Measurements from ENCODE around the gene TRIM56.
"Not testable (repeated sequence)": the region's sequence is repeated elsewhere in the genome, so short reads cannot be mapped to it uniquely, and the experiment has no call there.

The TRIM56 gene

GRCh38 chr7:101085162-101085964, at the start of gene TRIM56:
Gene TRIM56, plus strand, starts transcription at chr7:101085481. Its CDS starts 1,832 bp downstream, at chr7:101087313.
- peak; percentile 88 to 91 for DNase-seq
- TF ChIP-seq GATA1 (IDR thresholded peaks at IDR 0.05; ENCODE audit: low read depth, low read length): no peak
- TF ChIP-seq POLR2A (IDR thresholded peaks at IDR 0.05; ENCODE audit: low read length): peak; percentile 62

- no peak for TF ChIP-seq POLR2A (IDR thresholded peaks at IDR 0.05; ENCODE audit: low read length)
- no peak for TF ChIP-seq GATA1 (IDR thresholded peaks at IDR 0.05; ENCODE audit: low read depth, low read length)
- DNase-seq: no peak
Measured at GRCh38 chr7:101035941-101036340, 49.3 kb upstream of the TRIM56 start.

- not testable (repeated sequence) for DNase-seq
Measured at GRCh38 chr7:101041283-101041682, 44.0 kb upstream of the TRIM56 start.

- DNase-seq: peak; percentile 61 to 74
- TF ChIP-seq POLR2A (IDR thresholded peaks at IDR 0.05; ENCODE audit: low read length) (no peak), GATA1 (IDR thresholded peaks at IDR 0.05; ENCODE audit: low read depth, low read length) (no peak)
Measured at GRCh38 chr7:101058355-101058754, 26.9 kb upstream of the TRIM56 start.

- TF ChIP-seq GATA1 (IDR thresholded peaks at IDR 0.05; ENCODE audit: low read depth, low read length): no peak
- no peak for TF ChIP-seq POLR2A (IDR thresholded peaks at IDR 0.05; ENCODE audit: low read length)
- DNase-seq: no peak
Measured at GRCh38 chr7:101059620-101059942, 25.7 kb upstream of the TRIM56 start.

GRCh38 chr7:101060992-101061391, 24.3 kb upstream of the TRIM56 start:
- no peak for DNase-seq
- TF ChIP-seq GATA1 (IDR thresholded peaks at IDR 0.05; ENCODE audit: low read depth, low read length) (no peak), POLR2A (IDR thresholded peaks at IDR 0.05; ENCODE audit: low read length) (no peak)

- not testable (repeated sequence) for DNase-seq
Measured at GRCh38 chr7:101064176-101064550, 21.1 kb upstream of the TRIM56 start.

- DNase-seq: not testable (repeated sequence)
Measured at GRCh38 chr7:101065162-101065561, 20.1 kb upstream of the TRIM56 start.

GRCh38 chr7:101066141-101066832, 19.0 kb upstream of the TRIM56 start:
- no peak for TF ChIP-seq GATA1 (IDR thresholded peaks at IDR 0.05; ENCODE audit: low read depth, low read length)
- no peak for DNase-seq

- DNase-seq: no peak
- TF ChIP-seq POLR2A (IDR thresholded peaks at IDR 0.05; ENCODE audit: low read length) (no peak), GATA1 (IDR thresholded peaks at IDR 0.05; ENCODE audit: low read depth, low read length) (no peak)
Measured at GRCh38 chr7:101066833-101067177, 18.5 kb upstream of the TRIM56 start.

- TF ChIP-seq GATA1 (IDR thresholded peaks at IDR 0.05; ENCODE audit: low read depth, low read length): no peak
- no peak for TF ChIP-seq POLR2A (IDR thresholded peaks at IDR 0.05; ENCODE audit: low read length)
- no peak for DNase-seq
Measured at GRCh38 chr7:101068401-101068800, 16.9 kb upstream of the TRIM56 start.

- DNase-seq: not testable (repeated sequence)
Measured at GRCh38 chr7:101071362-101072104, 13.7 kb upstream of the TRIM56 start.

- no peak for DNase-seq
- TF ChIP-seq GATA1 (IDR thresholded peaks at IDR 0.05; ENCODE audit: low read depth, low read length): no peak
- no peak for TF ChIP-seq POLR2A (IDR thresholded peaks at IDR 0.05; ENCODE audit: low read length)
Measured at GRCh38 chr7:101075646-101076045, 9.6 kb upstream of the TRIM56 start.

- not testable (repeated sequence) for DNase-seq
Measured at GRCh38 chr7:101076183-101076582, 9.1 kb upstream of the TRIM56 start.

All from erythroblast (primary cell).